Stimulated activated CD4-positive, alpha-beta T cell treated with anti-CD3 and anti-CD28 coated beads, TNF-alpha, amount 100 ng/mL, for 48 hours (primary cell): ENCODE results near the gene MCF2L2.

Source experiments
- DNase-seq, 3 donors: peaks; one replicate each; pipeline ENCODE4 v3.0.0-alpha.2; 2020; ENCODE audit warnings: low read depth in 3 of 3

The MCF2L2 gene

DNA sequence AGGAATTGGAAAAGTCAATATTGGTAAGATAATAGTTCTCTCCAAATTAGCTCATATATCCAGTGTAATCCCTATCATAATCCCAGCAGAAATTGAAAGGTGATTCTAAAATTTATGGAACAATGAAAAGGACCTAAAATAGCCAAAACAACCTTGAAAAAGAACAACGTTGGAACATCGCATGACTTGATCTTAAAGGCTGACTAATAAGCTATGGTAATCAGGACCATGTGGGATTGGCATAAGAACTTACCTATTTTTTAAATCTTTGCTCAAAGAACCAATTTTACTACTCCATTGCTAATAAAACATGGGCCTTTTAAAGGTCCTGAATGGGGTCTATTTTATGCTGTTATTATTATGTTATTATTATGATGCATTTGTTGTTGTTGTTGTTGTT lies 134.5 kb downstream of the MCF2L2 start:
- no peak for DNase-seq

DNA sequence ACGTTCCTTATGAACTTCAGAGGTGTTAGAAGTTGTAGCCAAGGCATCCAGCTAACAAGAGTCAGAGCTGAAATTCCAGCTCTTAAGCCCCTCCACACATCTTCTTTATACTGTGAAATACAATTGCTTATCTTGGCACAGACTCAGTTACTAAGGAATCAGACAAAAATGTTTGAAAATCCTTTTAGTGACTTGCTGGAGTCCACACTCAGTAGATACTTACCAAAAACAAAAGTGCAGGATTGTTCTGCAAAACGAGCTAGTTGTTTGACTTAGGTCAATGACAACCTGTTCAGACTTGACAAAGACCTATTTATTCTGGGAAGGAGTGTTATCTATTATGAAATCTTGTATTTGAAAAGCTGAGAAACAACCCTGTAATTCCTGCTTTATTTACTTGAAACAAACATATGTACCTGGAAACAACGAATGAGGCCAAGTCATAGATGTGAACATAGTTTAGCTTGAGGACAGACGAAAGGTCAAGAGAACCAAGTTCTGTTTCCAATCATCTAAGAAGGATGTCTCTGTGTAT lies 136.9 kb downstream of the MCF2L2 start:
- no peak for DNase-seq

DNA sequence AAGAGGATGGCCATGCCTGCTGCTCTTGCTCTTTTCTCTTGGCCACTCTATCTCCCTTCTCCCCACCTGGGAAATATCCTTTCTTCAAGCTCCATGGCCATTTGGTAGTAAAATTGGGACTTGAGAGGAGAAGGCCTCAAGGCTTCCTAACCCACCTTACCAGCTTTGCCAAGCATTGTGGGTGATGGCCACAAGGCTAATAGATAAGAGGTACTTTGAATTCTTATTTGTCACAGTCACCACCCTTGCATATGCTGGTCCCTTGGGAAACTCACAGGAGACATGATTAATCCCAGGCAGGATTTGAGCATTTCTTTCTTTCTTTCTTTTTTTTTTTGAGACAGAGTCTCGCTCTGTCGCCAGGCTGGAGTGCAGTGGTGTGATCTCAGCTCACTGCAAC lies 138.2 kb downstream of the MCF2L2 start:
- no peak for DNase-seq

DNA sequence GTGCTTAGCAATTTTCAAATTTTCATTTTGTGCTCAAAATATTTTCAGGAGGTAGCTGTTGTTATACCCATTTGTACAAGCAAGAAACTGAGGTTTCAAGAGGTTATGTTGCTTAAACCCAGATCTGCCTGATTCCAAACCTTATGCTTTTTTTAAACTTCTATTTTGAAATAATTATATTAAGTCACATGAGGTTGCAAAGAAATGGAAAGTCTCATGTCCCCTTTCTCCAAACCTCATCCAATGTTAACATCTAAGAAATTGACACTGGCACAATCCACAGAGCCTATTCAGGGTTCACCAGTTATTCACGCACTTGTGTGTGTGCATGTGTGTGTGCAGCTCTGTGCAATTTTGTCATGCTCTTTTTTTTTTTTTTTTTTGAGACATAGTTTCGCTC lies 140.3 kb downstream of the MCF2L2 start:
- DNase-seq: no peak

DNA sequence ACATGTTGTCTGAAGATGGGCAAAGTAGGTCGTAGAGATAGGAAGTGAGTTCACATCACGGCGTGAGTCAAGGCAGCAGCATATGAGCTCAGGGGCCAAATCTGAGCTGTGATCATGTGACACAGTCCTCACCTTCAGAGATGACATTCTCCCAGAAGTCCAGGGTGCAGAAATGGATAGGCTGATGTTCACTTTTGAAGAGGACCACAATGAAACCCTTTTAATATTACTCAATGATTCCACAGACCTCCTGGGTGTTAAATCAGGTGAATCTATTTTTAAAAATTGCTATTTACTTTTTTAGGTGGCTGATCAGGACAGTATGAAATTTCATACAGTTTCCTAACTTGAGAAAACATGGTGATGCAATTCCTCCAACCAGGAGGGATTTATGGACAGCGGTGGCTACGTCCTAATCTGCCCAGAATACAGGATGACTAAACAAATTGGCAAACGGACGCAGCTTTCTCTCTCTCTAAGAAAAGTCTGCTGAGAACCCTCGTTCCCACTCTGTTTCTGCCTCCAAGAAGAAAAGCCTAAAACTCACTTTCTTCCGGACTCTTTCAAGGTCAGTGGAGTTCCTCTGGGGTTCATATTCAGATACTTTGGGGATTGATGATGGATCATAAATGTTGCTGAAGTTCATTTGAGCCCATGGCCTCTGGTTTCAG lies 141.0 kb downstream of the MCF2L2 start:
- no peak for DNase-seq

DNA sequence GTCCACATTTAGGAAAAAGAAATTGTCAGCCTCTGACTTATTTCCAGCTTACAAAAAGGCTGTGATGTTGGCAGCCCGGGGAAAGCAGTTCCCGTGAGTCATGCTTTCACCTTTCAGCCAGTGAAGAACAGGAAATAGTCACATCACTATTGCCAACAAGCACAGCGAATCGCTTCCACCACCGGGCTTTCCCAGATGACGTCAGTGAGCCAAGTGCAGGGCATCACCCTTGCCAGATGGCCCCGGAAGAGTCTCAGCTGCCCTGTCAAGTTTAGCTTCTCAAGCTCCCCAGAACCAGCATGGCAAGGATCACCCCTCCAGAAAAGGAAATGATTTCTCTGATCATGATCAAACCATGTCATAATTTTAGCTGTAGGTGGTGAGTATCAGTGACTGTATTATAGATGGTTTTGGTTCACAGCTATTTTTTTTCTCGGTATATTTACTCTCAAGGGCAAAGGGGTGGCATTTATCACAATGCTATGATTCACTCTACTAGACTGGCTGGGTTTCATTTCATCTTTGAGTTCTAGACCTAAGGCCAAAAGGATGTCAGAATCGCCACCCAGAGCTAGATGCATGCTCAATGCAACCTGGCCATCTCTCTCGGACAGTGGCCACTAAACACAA lies 142.5 kb downstream of the MCF2L2 start:
- peak; percentile 88 to 97 (median 89) for DNase-seq

DNA sequence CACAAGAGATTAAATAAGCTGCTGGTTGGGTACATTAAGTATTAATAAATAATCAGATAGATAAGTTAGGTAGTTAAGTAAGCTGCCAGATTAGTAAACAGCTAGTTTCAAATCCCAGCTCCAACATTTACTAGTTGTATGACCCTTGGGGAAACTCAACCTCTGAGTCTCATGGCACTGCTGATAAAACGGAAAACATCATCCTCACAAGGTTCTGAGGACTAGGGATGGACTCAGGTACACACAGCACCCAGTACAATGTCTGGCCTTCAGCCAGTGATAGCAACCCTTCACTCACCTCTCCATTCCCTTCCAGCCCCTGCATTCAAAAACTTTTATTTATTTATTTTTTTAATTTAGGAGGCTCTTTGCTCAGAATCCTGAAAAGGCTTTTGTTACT lies 143.1 kb downstream of the MCF2L2 start:
- no peak for DNase-seq

DNA sequence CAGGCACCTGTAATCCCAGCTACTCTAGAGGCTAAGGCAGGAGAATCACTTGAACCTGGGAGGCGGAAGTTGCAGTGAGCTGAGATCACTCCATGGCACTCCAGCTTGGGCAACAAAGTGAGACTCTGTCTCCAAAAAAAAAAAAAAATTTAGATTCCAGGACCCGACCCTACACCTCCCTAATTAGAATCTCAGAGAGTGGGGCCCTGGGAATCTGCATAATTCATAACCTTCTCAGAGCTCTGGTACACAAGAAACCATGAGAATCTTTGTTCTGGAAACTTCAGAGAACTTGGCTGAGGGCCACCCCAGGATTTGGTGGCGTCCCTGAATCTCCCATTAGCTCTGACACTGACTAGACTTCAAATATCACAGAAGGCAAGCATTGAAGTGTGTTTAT lies 143.8 kb downstream of the MCF2L2 start:
- no peak for DNase-seq

DNA sequence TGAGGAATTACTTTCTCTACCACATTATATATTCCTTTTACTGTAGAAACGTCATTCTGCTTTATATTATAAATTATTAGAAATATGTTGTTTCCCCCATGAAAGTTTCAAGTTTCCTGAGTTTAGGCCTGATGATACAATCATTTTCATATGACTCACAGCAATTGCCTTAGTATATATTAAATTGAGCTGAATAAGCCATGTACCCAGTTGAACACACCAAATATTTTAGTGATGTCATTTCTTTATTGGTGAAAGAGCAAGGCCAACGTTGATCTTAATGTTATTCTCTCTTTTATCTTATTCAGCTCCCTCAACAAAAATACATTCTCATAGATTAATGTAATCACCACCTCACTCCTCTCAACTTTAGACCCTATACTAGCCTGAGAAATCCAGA lies 144.5 kb downstream of the MCF2L2 start:
- no peak for DNase-seq

DNA sequence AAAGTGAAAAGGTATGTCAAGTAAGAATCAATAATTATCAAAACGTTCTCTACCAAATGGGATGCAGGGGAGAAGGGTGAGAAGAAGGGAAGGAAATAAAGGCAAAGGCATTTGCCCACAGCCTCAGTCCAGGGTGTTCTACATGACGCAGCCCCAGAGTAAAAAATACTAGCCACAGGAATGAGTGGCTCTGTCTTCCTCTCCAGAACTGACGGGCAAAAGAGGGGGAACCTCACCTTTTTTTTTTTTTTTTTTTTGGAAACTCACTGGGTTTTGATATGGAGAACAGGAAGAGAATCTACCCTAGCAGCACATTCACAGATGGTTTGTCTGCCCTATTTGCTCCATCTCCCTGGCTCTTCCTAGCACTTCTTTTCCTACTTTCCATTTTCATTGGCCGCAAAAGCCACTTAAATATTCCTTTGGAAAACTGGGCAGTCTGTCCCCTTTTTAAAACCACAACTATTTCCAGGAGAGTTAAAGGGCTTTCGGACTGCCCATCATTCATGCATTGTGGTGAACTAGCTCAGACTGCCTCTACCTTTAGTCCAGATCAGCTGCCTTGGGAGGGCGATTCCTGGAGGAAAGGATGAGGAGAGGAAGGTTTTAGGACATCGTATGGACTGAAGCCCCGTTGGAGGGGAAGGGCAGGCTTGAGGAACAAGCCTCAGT lies 147.2 kb downstream of the MCF2L2 start:
- no peak for DNase-seq

DNA sequence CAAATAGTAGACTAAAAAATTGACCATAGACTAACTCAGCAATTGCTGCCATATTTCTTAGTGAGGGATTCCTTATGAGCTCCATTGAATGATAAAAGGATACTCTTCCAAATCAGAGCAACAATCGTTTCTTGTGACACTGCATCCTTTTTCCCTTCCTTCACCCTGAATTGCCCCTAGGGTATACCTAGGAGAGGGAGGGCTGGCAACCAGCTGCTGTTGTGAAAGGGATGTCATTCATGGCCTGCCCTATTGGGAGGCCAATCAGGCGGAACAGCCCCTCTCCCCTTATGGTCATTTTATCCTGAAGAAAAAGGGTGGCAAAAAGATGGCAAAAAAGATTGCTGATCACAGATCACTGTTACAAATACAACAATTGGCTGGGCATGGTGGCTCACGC lies 149.0 kb downstream of the MCF2L2 start:
- DNase-seq: no peak

DNA sequence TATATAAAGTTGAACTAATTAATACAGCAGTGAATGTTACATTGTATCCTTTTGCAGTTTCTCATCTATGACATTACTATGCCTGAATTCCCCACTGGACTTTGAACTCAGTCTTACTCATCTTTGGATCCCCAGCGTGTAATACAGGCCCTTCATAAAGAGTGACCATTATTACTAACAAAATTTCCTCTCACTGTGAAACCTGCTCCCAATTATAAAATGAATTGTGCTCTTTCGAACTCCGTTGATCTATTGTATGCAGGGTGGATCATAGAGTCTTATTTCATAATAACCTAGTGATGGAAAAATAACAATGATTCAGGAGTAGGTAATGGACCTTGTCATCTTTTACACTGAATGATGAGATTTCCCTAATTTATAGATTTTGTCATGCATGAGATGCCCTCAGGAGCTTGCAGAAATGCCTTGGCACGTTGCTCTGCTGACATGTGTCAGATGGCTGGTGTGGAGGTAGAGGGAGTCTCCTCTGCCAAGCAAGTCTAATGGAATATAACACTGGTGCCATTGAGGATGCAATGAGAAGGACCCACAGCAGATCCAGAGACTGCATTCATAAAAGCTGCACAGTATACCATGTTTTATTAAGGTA lies 149.8 kb downstream of the MCF2L2 start:
- DNase-seq: no peak

DNA sequence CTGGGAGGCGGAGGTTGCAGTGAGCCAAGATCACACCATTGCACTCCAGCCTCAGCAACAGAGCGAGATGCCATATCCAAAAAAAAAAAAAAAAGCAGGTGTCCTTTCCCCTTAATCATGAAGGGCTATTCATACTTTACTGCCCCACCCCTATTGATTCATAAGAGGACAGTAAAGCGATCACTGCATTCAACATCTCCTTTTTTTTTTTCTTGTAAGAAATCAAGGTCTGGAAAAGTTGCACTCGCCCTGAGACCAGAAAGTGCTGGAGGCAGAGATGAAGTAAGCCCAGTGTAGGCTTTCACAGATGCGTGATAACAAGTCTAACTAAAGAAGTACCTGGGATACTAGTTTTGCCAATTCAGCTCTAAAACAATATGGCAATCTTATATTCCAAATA lies 151.2 kb downstream of the MCF2L2 start:
- no peak for DNase-seq

DNA sequence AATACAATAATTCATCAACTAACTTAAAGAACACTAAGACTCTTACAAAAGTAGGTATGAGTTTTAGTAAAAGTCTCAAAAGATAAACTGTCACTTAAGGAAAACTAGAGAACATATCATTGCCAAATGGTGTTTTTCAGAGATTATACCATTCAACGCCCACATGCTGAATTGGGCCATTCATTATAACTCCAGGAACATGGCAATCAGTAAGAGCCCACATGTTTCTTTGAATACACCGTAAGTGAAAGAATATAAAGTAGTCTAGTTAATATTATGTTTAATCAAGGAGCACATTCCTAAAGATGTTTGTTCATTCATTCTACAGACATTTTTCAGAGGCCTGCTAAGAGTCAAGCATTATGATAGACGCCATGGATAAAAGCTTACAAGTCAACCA lies 152.5 kb downstream of the MCF2L2 start:
- DNase-seq: no peak

DNA sequence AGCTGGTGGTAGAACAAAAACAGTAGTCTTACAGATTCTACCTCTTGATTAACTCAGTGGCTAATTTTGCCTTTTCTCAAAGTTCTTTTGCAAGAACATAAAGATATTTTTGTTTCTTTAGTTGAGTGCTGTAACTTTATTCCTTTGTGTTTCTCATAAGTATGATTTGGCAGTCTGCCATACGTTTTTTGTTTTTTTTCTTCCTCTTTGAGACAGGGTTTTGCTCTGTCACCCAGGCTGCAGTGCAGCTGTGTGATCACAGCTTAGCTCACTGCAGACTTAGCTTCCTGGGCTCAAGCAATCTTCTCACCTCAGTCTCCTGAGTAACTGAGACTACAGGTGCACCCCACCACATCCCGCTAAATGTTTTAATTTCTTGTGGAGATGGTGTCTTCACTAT lies 153.0 kb downstream of the MCF2L2 start:
- no peak for DNase-seq

DNA sequence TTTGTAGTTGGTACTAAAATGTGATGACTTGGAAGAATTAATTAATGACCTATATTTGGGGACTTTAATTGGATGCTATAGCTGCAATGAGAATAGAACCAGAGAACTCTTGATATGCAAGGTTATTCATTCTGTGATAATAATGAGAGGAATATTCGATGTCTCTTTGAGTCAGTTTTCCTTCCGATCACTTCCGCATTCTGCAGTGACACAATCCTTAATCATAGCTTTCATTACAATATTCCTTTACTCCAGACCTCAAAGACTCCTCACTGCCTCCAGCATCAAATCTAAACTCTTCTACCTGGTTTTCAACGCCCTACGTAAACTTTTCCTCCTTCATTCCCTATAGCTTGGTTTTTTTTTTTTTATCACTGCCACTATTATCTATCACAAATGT lies 153.8 kb downstream of the MCF2L2 start:
- DNase-seq: no peak

DNA sequence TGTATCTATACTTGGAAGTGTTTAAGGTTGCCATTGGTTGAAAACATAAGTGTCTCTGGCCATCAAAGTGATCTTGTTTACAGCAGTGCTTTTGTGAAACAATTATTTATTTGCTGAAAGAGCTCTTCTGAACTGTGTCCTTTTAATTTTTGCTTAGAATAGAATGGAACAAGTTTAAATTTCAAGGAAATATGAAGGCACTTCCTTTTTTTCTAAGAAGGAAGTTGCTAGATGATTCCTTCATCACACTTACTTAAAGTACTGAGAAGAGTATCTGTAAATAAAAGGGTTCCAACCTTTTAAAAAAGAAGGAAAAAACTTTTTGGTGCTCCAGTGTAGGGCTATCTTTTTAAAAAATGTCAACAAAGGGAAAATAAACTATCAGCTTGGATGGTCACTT lies 155.6 kb downstream of the MCF2L2 start:
- no peak for DNase-seq

DNA sequence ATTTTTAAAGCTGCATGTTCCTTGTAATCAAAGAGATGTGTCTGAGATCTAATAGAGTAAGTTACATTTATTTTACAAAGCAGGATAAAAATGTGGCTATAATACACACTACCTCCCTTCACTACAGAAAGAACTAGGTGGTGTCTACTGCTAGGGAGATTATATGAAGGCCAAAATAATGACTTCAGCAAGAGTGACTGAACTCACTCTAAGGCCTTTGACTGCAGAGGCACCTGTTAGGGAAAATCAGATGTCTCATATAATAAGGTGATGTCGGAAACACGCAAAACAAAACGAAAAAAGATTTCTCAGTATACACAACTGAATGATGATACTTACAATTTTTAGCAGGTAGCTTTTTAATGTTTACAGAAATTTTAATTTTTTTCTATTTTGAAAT lies 156.3 kb downstream of the MCF2L2 start:
- DNase-seq: no peak

DNA sequence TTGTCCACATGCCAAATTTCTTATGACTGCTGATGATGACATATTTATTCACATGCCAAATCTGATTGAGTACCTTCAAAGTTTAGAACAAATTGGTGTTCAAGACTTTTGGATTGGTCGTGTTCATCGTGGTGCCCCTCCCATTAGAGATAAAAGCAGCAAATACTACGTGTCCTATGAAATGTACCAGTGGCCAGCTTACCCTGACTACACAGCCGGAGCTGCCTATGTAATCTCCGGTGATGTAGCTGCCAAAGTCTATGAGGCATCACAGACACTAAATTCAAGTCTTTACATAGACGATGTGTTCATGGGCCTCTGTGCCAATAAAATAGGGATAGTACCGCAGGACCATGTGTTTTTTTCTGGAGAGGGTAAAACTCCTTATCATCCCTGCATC lies 158.1 kb downstream of the MCF2L2 start:
- DNase-seq: no peak

DNA sequence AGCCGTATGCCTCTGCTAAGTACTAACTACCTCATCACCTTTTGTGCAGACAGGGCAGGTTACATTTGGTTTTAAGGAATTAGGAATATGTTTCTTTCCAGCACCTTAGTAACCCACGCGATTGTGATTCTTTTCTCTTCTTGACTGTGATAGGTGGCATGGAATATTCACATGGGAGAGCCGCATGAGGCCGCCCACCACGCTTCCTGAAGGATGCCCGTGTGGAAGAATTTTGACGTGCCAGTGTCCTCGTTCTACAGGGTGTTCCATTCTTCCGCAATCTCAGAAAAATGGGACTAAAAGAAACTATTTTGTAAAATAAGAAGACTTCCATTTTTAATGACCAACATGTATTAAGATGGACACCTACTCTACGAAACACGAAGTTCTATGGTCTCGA lies 159.1 kb downstream of the MCF2L2 start:
- DNase-seq: no peak

DNA sequence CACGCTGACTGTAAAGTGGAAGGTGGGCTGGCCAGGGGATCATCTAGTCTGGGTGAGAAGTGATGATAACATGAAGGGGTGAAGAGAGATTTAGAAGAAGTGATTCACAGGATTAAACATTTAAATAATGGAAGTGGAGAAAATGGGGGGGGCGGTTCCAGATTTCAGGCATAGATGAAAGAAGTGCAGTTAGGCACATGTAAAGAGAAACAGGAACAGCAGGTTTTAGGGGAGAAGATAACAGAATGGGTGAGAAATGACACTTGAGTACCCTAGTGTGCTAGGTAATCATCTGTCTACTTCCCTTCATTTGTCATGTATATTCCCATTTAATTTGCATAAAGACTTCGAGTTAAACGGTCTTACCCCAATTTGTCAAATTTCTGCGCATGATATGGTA lies 160.1 kb downstream of the MCF2L2 start:
- DNase-seq: no peak

DNA sequence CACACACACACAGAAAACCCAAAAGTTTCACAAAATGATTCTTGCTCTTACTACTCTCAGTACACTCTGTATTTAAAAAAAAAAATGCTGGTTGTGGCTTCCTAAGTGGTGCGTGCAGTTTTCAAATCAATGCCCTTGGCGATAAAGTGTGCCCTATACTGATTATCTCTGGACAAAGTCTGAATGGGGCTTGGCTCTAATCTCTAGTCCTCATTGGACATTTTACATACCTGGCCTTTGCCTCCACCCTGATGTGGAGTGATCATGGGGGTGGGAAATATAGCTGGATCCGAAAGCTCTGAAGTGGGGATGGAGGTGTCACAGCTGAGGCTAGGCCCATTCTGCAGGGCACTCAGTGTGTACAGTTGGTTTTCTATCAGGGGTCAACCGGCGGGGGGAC lies 161.3 kb downstream of the MCF2L2 start:
- no peak for DNase-seq

DNA sequence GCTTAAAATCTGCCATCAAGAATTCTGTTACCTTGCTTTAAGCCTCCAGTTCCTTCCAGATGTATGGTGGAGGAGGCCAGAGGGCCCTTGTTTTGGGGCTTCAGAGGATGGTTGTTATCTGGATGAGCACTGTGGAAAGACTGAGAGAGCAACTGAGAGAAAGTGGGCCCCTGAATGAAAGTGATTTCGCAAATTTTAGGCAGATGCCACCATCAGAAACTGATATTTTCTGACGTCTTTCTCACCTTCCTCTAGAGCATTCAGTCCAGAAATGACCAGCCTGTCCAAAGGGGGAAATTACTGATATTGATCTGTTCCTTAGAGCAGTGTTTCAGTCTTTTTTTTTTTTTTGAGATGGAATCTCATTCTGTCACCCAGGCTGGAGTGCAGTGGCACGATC lies 162.0 kb downstream of the MCF2L2 start:
- DNase-seq: no peak
